Lung (tissue), 12 donors: ENCODE results near the gene FOXN3. TPM values are rescaled to one million over a fixed set of nuclear protein-coding genes. Genes with fewer than 3 reads are reported as not detected.

ENCODE experiments used
- ATAC-seq: fragments of 200-7000 bp; cut with Tn5 transposase; one replicate; pipeline ENCODE4 v1.9.1; 2020; ENCODE audit warnings: moderate number of reproducible peaks; ENCODE audit not compliant: insufficient read depth, low FRiP score
- DNase-seq, 3 donors: peaks; one replicate each; pipeline ENCODE4 v3.0.0-alpha.2; 2013 to 2017
- H3K27ac ChIP-seq, 2 donors: one replicate each; pipeline ENCODE4 v1.5.1; 2013; ENCODE audit warnings: mild to moderate bottlenecking in 2 of 2, moderate library complexity in 2 of 2, control low read depth in 1 of 2, inconsistent platforms in 1 of 2, low read depth in 1 of 2, low read length in 1 of 2
- H3K27me3 ChIP-seq, 3 donors: one replicate each; pipeline ENCODE4 v1.5.1; 2013; ENCODE audit warnings: low read length in 2 of 3; ENCODE audit not compliant: control insufficient read depth in 3 of 3, insufficient read depth in 3 of 3
- H3K36me3 ChIP-seq, 4 donors: one replicate each; pipeline ENCODE4 v1.5.1; 2013; ENCODE audit warnings: low read length in 4 of 4, mild to moderate bottlenecking in 1 of 4, moderate library complexity in 1 of 4; ENCODE audit not compliant: control insufficient read depth in 4 of 4, insufficient read depth in 4 of 4
- H3K4me1 ChIP-seq, 5 donors: one replicate each; pipeline ENCODE4 v1.5.1; 2013; ENCODE audit warnings: low read length in 5 of 5, mild to moderate bottlenecking in 2 of 5, moderate library complexity in 1 of 5; ENCODE audit not compliant: control insufficient read depth in 5 of 5, insufficient read depth in 5 of 5
- H3K4me3 ChIP-seq: one replicate; pipeline ENCODE4 v1.5.1; 2013; ENCODE audit warnings: mild to moderate bottlenecking, control low read depth, moderate library complexity
- H3K9ac ChIP-seq, 2 donors: one replicate each; pipeline ENCODE4 v1.5.1; 2013; ENCODE audit warnings: low read length in 2 of 2, control low read depth in 1 of 2; ENCODE audit not compliant: insufficient read depth in 1 of 2
- H3K9me3 ChIP-seq, 4 donors: one replicate each; pipeline ENCODE4 v1.5.1; 2013; ENCODE audit warnings: low read length in 3 of 4, mild to moderate bottlenecking in 1 of 4, moderate library complexity in 1 of 4; ENCODE audit not compliant: control insufficient read depth in 4 of 4, insufficient read depth in 3 of 4
- CTCF ChIP-seq: IDR thresholded peaks from 2 replicates; pipeline ENCODE4 v1.5.1; 2012; ENCODE audit warnings: mild to moderate bottlenecking; ENCODE audit errors: control extremely low read depth, extremely low read depth
- WGBS, 2 donors: extraction: QIAGEN DNeasy Blood & Tissue Kit; methylation state at CpG; one replicate each; pipeline ENCODE4 v1.1.7; 2013; 5-methylcytosine and 5-hydroxymethylcytosine counted together
- polyA plus RNA-seq, 2 donors: library from polyadenylated mRNA; stranded (reverse); fragments of 200-250 nt; gene quantifications; one replicate each; pipeline ENCODE4 v1.2.1, GENCODE V29; 2013
- total RNA-seq, 2 donors: library from RNA; depleted of rRNA in 1 of 2; stranded (reverse); fragments of >200 nt in 1 of 2; gene quantifications; one replicate each; pipeline ENCODE4 v1.2.1, GENCODE V29; 2014 to 2021
- donor health status: control.
- donor health status: control.
- donor health status: Bipolar disorder and iron deficiency.
- donor health status: healthy.
- donor health status: DM: yes; HTN: yes; CAD: no.

FOXN3 gene
- total and polyA plus RNA-seq, 4 donors: 12.7 to 69.7 (median 34.9) TPM

- Histone ChIP-seq H3K36me3 (peaks cover 0 to 4% (median 2%) of the 10 kb centered on the region in 4 donors), H3K9me3 (no peaks in the 10 kb centered on the region), H3K27ac (peak overlapping the region in 1 of 2 donors; percentile 35), H3K27me3 (no peaks in the 10 kb centered on the region), H3K9ac (peak overlapping the region in 1 of 2 donors; percentile 17), H3K4me3 (no peak overlapping the region), H3K4me1 (peaks cover 4 to 20% (median 7%) of the 10 kb centered on the region in 5 donors)
- DNase-seq (peak; percentile 48 to 84 (median 66)), ATAC-seq (peak; percentile 47)
- WGBS, 2 donors: 84% methylated on average over 11 of the region's 11 CpGs
- TF ChIP-seq CTCF: no peak
These were observed 86.6 kb downstream of the FOXN3 start for GRCh38 chr14:89330236-89331002.

- Histone ChIP-seq H3K4me3 (no peak overlapping the region), H3K27me3 (no peaks in the 10 kb centered on the region), H3K4me1 (peaks cover 4 to 20% (median 7%) of the 10 kb centered on the region in 5 donors), H3K9me3 (no peaks in the 10 kb centered on the region), H3K36me3 (peaks cover 0 to 7% (median 2%) of the 10 kb centered on the region in 4 donors), H3K9ac (no peak overlapping the region), H3K27ac (peak overlapping the region in 1 of 2 donors; percentile 14)
- ATAC-seq (no peak), DNase-seq (no peak)
- 68 to 69% methylated on average over 5 of the region's 5 CpGs for WGBS, 2 donors
- no peak for TF ChIP-seq CTCF
These were observed 89.2 kb downstream of the FOXN3 start for GRCh38 chr14:89327771-89328212.

GRCh38 chr14:89325959-89326358, 91.1 kb downstream of the FOXN3 start:
- H3K4me1 ChIP-seq: peaks cover 4 to 20% (median 7%) of the 10 kb centered on the region in 5 donors
- H3K36me3 ChIP-seq: peaks cover 0 to 7% (median 2%) of the 10 kb centered on the region in 4 donors
- no peak for TF ChIP-seq CTCF
- no peak overlapping the region for H3K27ac ChIP-seq
- 87 to 89% methylated on average over 4 of the region's 4 CpGs for WGBS, 2 donors
- DNase-seq (no peak), ATAC-seq (no peak)
- no peaks in the 10 kb centered on the region for H3K9me3 ChIP-seq
- H3K9ac ChIP-seq: no peak overlapping the region
- no peaks in the 10 kb centered on the region for H3K27me3 ChIP-seq
- H3K4me3 ChIP-seq: no peak overlapping the region
